ENCODE data around the gene TLR3. TPM values are rescaled to one million over a fixed set of nuclear protein-coding genes. Genes with fewer than 3 reads are reported as not detected.
A peak's percentile ranks its signal among the peaks of the same experiment; 100 is the strongest.
"Not testable (repeated sequence)": the region's sequence is repeated elsewhere in the genome, so short reads cannot be mapped to it uniquely, and the experiment has no call there.

Gene TLR3
- total and polyA plus RNA-seq, 12 donors = 1.3 to 27.2 (median 12.8) TPM

- Histone ChIP-seq H3K36me3 (replicated peaks in 1 of 2) (no peaks in the 10 kb centered on the region), H3K4me1 (replicated peaks in 1 of 2) (peaks cover 25 to 26% of the 10 kb centered on the region in 2 donors), H3K9me3 (replicated peaks in 1 of 3) (no peaks in the 10 kb centered on the region), H3K27ac (peak overlapping the region; percentile 75 to 88 (median 82)), H3K27me3 (no peaks in the 10 kb centered on the region), H3K4me3 (peak overlapping the region in 1 of 4 donors; percentile 27)
- intact Hi-C loops (cut with DNase I) = no loop called here
- DNase-seq = no peak
- 34 to 82% (median 70%) methylated on average over 3 of the region's 3 CpGs for whole genome bisulfite sequencing, 4 donors
- TF ChIP-seq POLR2A (IDR thresholded peaks at IDR 0.05) (no peak), CTCF (IDR thresholded peaks at IDR 0.05) (no peak)
These were observed 38.2 kb upstream of the TLR3 start for GRCh38 chr4:186030795-186031194.

- WGBS, 4 donors = 44 to 69% (median 51%) methylated on average over 1 of the region's 1 CpG
- TF ChIP-seq POLR2A (IDR thresholded peaks at IDR 0.05) (no peak), CTCF (IDR thresholded peaks at IDR 0.05) (no peak)
- intact Hi-C loops (cut with DNase I) = no loop called here
- Histone ChIP-seq H3K27me3 (no peaks in the 10 kb centered on the region), H3K4me1 (replicated peaks in 1 of 2) (peaks cover 25 to 26% of the 10 kb centered on the region in 2 donors), H3K36me3 (replicated peaks in 1 of 2) (no peaks in the 10 kb centered on the region), H3K4me3 (no peak overlapping the region), H3K9me3 (replicated peaks in 1 of 3) (no peaks in the 10 kb centered on the region), H3K27ac (no peak overlapping the region)
- no peak for DNase-seq
These were observed 36.7 kb upstream of the TLR3 start for GRCh38 chr4:186032259-186032658.

GRCh38 chr4:186033027-186033426 is 35.9 kb upstream of the TLR3 start:
- Histone ChIP-seq H3K27me3 (no peaks in the 10 kb centered on the region), H3K4me1 (replicated peaks in 1 of 2) (peaks cover 25 to 29% of the 10 kb centered on the region in 2 donors), H3K9me3 (replicated peaks in 1 of 3) (no peaks in the 10 kb centered on the region), H3K36me3 (replicated peaks in 1 of 2) (no peaks in the 10 kb centered on the region), H3K27ac (no peak overlapping the region), H3K4me3 (no peak overlapping the region)
- no peak for DNase-seq
- intact Hi-C loops (cut with DNase I) = no loop called here
- WGBS, 4 donors = 82 to 90% (median 86%) methylated on average over 3 of the region's 3 CpGs
- TF ChIP-seq POLR2A (IDR thresholded peaks at IDR 0.05) (no peak), CTCF (IDR thresholded peaks at IDR 0.05) (no peak)

GRCh38 chr4:186034613-186035012 is 34.3 kb upstream of the TLR3 start:
- WGBS, 4 donors = 87 to 93% (median 89%) methylated on average over 6 to 7 of the region's 7 CpGs
- H3K27ac ChIP-seq; H3K4me3 ChIP-seq; H3K9me3 ChIP-seq (replicated peaks in 1 of 3); intact Hi-C loops (cut with DNase I); H3K36me3 ChIP-seq (replicated peaks in 1 of 2); H3K27me3 ChIP-seq; DNase-seq: not testable (repeated sequence)
- H3K4me1 ChIP-seq (replicated peaks in 1 of 2) = peaks cover 17 to 23% of the 10 kb centered on the region in 2 donors

- WGBS, 4 donors = 80 to 86% (median 85%) methylated on average over 6 of the region's 6 CpGs
- Histone ChIP-seq H3K27me3 (no peaks in the 10 kb centered on the region), H3K4me1 (replicated peaks in 1 of 2) (peaks cover 0 to 4% of the 10 kb centered on the region in 2 donors), H3K9me3 (replicated peaks in 1 of 3) (no peaks in the 10 kb centered on the region), H3K27ac (no peak overlapping the region), H3K36me3 (replicated peaks in 1 of 2) (no peaks in the 10 kb centered on the region), H3K4me3 (no peak overlapping the region)
- TF ChIP-seq CTCF (IDR thresholded peaks at IDR 0.05) (no peak), POLR2A (IDR thresholded peaks at IDR 0.05) (no peak)
- no peak for DNase-seq
- intact Hi-C loops (cut with DNase I) = no loop called here
These were observed 31.9 kb upstream of the TLR3 start for GRCh38 chr4:186036976-186037581.

Measured in adrenal gland (tissue), 12 donors.